Measurements from ENCODE around the gene POLR2E.

The POLR2E gene

GRCh38 chr19:1105873-1106840 is 11.0 kb upstream of the POLR2E start:
- no peaks in the 10 kb centered on the region for H3K9me3 Mint-ChIP-seq
- H3K27ac Mint-ChIP-seq = no peak overlapping the region
- peaks cover 28% of the 10 kb centered on the region for H3K4me1 Mint-ChIP-seq
- H3K27me3 Mint-ChIP-seq (ENCODE audit: low read depth, poor library complexity) = no peaks in the 10 kb centered on the region
- DNase-seq = no peak
- peak overlapping the region; percentile 74 for H3K4me3 Mint-ChIP-seq
- H3K36me3 Mint-ChIP-seq (ENCODE audit: low read depth) = no peaks in the 10 kb centered on the region
- TF ChIP-seq CTCF (IDR thresholded peaks at IDR 0.05) = no peak

GRCh38 chr19:1105008-1105872 is 10.1 kb upstream of the POLR2E start:
- peaks cover 30% of the 10 kb centered on the region for H3K4me1 Mint-ChIP-seq
- peak; percentile 51 for DNase-seq
- peak overlapping the region; percentile 79 for H3K4me3 Mint-ChIP-seq
- no peak overlapping the region for H3K27ac Mint-ChIP-seq
- no peaks in the 10 kb centered on the region for H3K9me3 Mint-ChIP-seq
- H3K36me3 Mint-ChIP-seq (ENCODE audit: low read depth) = no peaks in the 10 kb centered on the region
- no peak for TF ChIP-seq CTCF (IDR thresholded peaks at IDR 0.05)
- no peaks in the 10 kb centered on the region for H3K27me3 Mint-ChIP-seq (ENCODE audit: low read depth, poor library complexity)

- peaks cover 34% of the 10 kb centered on the region for H3K4me1 Mint-ChIP-seq
- no peak for TF ChIP-seq CTCF (IDR thresholded peaks at IDR 0.05)
- H3K9me3 Mint-ChIP-seq = no peaks in the 10 kb centered on the region
- peak; percentile 84 for DNase-seq
- H3K36me3 Mint-ChIP-seq (ENCODE audit: low read depth) = no peaks in the 10 kb centered on the region
- no peak overlapping the region for H3K27ac Mint-ChIP-seq
- peak overlapping the region; percentile 79 for H3K4me3 Mint-ChIP-seq
- H3K27me3 Mint-ChIP-seq (ENCODE audit: low read depth, poor library complexity) = no peaks in the 10 kb centered on the region
These were observed 9.3 kb upstream of the POLR2E start for GRCh38 chr19:1104311-1105007.

- Mint-ChIP-seq H3K4me1 (peaks cover 38% of the 10 kb centered on the region), H3K36me3 (ENCODE audit: low read depth) (no peaks in the 10 kb centered on the region), H3K9me3 (peaks cover 2% of the 10 kb centered on the region), H3K27me3 (ENCODE audit: low read depth, poor library complexity) (no peaks in the 10 kb centered on the region), H3K4me3 (peak within 1 kb of the TSS; percentile 79), H3K27ac (no peak within 1 kb of the TSS)
- peak; percentile 99 for DNase-seq
- no peak for TF ChIP-seq CTCF (IDR thresholded peaks at IDR 0.05)
These were observed 8.6 kb upstream of the POLR2E start, which contains the start of gene GPX4 for GRCh38 chr19:1103708-1104310. TSS of gene GPX4 (plus strand) at chr19:1103994. CDS start at chr19:1104044, 50 bp downstream.

- no peak for TF ChIP-seq CTCF (IDR thresholded peaks at IDR 0.05)
- Mint-ChIP-seq H3K4me3 (peak overlapping the region; percentile 30), H3K4me1 (peaks cover 44% of the 10 kb centered on the region), H3K27ac (no peak overlapping the region), H3K27me3 (ENCODE audit: low read depth, poor library complexity) (no peaks in the 10 kb centered on the region), H3K36me3 (ENCODE audit: low read depth) (no peaks in the 10 kb centered on the region), H3K9me3 (peaks cover 5% of the 10 kb centered on the region)
- DNase-seq = no peak
These were observed 8.0 kb upstream of the POLR2E start for GRCh38 chr19:1103132-1103707.

All from nephron progenitor cell (in vitro differentiated cells).